UCSD-AML1 (cell line): ENCODE results near the gene UBE2R2.

ENCODE experiments used
- DNase-seq: peaks from one replicate; lab custom pipeline; 2025; ENCODE audit not compliant: unreplicated experiment; lab: John Stamatoyannopoulos, UW

UBE2R2 gene

GRCh38 chr9:33880211-33881089 is 63.5 kb downstream of the UBE2R2 start:
- no peak for DNase-seq

GRCh38 chr9:33881635-33882034 is 64.7 kb downstream of the UBE2R2 start:
- DNase-seq, result no peak

- no peak for DNase-seq
Observed at GRCh38 chr9:33884856-33885701, 68.1 kb downstream of the UBE2R2 start.

GRCh38 chr9:33885948-33886347 is 69.0 kb downstream of the UBE2R2 start:
- DNase-seq, result no peak

GRCh38 chr9:33893861-33894260 is 76.9 kb downstream of the UBE2R2 start:
- no peak for DNase-seq

- DNase-seq, result no peak
Observed at GRCh38 chr9:33894316-33894715, 77.4 kb downstream of the UBE2R2 start.

- no peak for DNase-seq
Observed at GRCh38 chr9:33903157-33903780, 86.3 kb downstream of the UBE2R2 start.

GRCh38 chr9:33905137-33905536 is 88.2 kb downstream of the UBE2R2 start:
- no peak for DNase-seq

GRCh38 chr9:33906769-33907168 is 89.8 kb downstream of the UBE2R2 start:
- DNase-seq, result no peak

- DNase-seq, result no peak
Observed at GRCh38 chr9:33907347-33907746, 90.4 kb downstream of the UBE2R2 start.

- DNase-seq, result no peak
Observed at GRCh38 chr9:33908114-33908513, 91.2 kb downstream of the UBE2R2 start.

- DNase-seq, result no peak
Observed at GRCh38 chr9:33908749-33909148, 91.8 kb downstream of the UBE2R2 start.

GRCh38 chr9:33913541-33913940 is 96.6 kb downstream of the UBE2R2 start:
- DNase-seq, result no peak

- no peak for DNase-seq
Observed at GRCh38 chr9:33914887-33915628, 98.1 kb downstream of the UBE2R2 start.

GRCh38 chr9:33917036-33917435 is 100.1 kb downstream of the UBE2R2 start:
- no peak for DNase-seq

GRCh38 chr9:33919276-33919897 is 102.4 kb downstream of the UBE2R2 start:
- no peak for DNase-seq

GRCh38 chr9:33921967-33922895 is 105.3 kb downstream of the UBE2R2 start:
- DNase-seq, result no peak

- no peak for DNase-seq
Observed at GRCh38 chr9:33923079-33923478, 106.1 kb downstream of the UBE2R2 start.

- no peak for DNase-seq
Observed at GRCh38 chr9:33923998-33924701, 107.2 kb downstream of the UBE2R2 start.
